GM19372 (cell line): ENCODE data around the gene PRUNE2.

Experiments
- ATAC-seq: cut with Tn5 transposase; IDR thresholded peaks from one replicate; pipeline ENCODE4 v1.9.1; 2021; ENCODE audit warnings: mild to moderate bottlenecking, low read depth, moderate library complexity; ENCODE audit not compliant: unreplicated experiment

PRUNE2 gene

DNA sequence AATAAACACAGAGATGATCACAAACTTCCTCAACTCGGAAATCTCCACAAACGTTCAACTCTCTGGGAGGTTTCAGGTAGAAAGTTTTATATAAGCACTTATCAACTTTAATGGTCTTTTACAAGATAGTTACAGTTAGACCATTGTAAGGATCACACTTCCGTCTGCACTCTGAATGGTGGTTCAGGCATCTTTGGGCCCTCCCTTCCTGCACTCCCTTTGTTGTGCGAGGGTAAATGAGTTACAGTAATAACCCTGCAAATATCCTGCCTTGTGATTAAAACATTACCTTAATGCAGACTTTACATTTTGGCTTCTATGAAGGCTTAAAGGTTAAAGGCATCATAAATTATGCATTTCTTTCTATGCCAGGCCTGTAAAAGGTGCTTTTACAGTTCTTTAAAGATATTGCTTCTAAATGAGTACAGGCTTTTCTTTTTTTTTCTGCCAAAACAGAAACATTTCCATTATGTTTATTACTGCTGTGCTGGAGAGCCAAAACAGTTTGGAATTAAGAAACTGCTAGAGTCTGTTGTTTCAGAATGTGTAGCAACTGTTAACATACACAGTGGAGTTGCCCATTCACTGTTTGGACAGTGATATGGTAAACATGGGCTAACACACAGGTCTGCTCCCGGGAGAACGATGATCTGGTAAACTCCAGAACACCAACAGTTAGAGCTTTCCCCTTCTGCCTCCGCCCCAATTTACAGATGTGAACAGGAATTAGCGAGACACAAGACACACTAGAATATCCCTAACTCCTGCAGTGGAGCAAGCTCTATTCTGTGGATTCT, 1.1 kb downstream of the PRUNE2 start:
- no peak for ATAC-seq

DNA sequence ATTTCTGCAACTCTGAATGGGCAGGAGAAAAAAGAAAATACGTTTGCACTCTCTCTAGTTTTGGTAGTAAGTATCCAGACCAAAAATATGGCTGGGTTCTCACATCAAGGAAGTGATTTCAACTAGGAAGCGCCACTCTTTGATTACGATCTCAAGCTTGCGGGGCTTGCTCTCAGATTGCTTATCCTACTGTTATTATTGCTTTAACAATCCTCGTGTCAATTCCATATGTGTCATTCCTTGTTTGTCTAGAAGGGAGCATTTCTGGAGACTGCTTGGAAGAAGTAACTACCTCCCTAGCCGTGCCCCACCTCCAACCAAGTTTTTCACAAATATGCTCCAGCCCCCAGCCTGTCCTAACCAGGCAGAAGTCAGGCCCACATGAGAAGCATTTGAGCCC, 3.5 kb downstream of the PRUNE2 start:
- ATAC-seq, result no peak

GRCh38 chr9:76901801-76902200, 4.1 kb downstream of the PRUNE2 start:
- ATAC-seq, result no peak

DNA sequence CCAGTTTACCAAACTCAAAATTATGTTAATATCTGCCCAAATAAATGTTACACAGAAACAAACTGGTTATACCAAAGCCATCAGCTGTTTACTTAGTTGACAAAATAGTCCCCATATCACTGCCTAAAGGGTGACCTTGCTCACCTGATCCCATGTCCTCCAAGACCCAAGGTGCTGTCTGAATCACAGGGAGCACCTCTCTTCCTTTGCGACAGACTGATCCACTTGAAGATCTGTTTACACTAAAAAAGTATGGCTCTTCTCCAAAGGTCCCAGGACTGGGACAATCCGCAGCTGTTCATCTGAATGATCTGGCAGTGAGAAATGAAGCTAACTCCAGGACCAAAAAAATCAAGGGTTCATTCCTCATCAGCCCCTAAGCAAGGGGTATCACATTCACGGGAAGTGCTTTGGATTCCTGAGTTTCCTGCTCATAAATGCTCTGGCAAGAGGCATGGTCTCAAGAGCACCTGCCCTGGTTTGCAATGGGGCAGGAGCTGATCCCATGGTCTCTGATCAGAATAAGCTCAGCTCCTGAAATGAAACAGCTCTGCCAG, 5.0 kb downstream of the PRUNE2 start:
- ATAC-seq, result no peak

GRCh38 chr9:76898786-76899185, 7.1 kb downstream of the PRUNE2 start:
- ATAC-seq, result no peak

GRCh38 chr9:76897804-76898525, 7.9 kb downstream of the PRUNE2 start:
- ATAC-seq, result no peak

DNA sequence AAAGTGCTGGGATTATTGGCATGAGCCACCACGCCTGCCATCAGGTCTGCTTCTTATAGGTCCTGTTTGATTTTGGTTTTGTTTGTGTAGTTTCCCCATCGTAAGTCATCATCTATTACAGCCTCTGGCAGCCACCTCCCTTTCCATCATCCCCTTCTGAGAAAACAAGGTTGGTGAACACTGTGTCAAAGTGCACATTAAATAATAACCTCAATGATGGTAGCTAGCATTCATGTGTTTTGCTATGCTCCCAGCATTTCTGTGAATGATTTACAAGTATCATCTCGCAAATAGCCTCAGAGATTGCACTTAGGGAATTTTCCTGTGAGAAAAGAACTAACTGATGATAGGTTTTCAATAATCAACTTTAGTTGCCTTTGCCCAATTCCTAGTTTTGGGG, 9.9 kb downstream of the PRUNE2 start:
- no peak for ATAC-seq

- ATAC-seq, result no peak
Measured at GRCh38 chr9:76895186-76895585, 10.7 kb downstream of the PRUNE2 start.

- ATAC-seq, result no peak
Measured at GRCh38 chr9:76894198-76894597, 11.7 kb downstream of the PRUNE2 start.

- ATAC-seq, result no peak
Measured at GRCh38 chr9:76893395-76893932, 12.4 kb downstream of the PRUNE2 start.

DNA sequence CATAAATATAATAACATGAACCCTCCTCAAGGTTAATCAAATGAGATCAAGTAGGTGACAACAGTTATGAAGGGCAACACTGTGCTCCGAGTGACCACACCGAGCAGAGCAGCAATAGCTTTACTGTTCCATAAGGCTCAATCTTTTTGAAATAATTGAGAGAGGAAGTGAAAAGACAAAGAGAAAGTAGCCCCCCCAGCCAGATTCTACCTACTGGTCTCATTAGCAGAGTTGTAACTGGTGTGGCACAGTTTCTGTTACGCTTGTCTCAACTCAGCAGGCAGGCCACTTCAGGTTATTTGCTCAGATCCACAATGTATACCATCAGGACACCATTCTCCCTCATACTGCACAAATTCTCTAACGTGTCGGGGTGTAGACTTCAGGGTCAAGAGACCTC, 14.0 kb downstream of the PRUNE2 start:
- ATAC-seq, result no peak

- ATAC-seq, result no peak
Measured at GRCh38 chr9:76891279-76891678, 14.6 kb downstream of the PRUNE2 start.

DNA sequence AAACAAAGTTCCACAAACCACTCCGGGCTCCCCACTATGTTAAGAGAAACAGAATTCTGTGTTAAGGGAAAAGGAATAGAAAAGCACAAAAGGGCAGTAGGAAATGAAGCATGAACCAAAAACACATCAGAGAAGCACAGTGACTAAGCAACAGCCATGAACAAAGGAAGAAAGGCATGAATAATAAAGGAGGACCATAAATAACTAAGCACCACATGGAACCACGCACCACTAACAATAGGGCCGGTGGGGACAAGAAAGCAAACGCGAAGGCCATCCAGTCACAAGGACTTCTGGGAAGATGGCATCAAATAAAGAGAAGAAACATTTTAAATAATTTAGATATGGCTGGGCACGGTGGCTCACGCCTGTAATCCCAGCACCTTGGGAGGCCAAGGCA, 18.0 kb downstream of the PRUNE2 start:
- ATAC-seq, result no peak

DNA sequence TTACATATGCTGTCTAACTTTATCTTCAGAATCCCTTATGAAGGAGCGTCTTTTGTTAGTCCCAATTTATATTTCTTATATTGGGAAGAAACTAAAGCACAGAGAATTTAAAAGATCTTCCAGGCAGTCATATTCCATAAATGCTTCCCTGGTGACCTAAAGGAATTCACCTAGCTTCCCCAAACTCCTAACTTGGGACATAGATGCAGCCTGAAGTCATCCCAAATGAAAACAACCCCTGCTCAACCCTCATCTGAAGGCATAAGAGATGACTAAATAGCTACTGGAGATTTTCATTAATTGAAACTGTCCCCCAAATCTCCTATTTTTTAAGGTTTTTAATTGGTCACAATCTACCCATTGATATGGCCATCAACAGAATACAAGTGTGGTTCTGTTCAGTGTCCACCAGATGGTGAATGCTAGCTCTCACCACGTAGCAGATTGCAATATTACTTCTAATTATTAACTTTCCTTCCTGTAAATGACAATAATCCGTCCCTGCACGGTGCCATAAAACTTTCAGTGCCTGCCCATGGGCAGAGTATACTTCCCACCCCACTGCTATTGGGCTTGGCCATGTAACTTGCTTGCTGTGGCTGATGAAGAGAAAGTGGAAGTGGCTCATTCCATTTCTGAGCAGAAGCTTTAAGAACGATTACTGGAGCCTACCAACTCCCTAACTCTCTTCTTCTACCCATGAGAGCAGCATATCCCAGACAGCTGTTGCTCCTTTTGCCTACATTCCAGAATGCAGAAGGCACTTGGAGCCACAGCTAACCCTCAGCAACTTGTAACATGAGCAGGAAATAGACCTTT, 18.7 kb downstream of the PRUNE2 start:
- ATAC-seq, result no peak

DNA sequence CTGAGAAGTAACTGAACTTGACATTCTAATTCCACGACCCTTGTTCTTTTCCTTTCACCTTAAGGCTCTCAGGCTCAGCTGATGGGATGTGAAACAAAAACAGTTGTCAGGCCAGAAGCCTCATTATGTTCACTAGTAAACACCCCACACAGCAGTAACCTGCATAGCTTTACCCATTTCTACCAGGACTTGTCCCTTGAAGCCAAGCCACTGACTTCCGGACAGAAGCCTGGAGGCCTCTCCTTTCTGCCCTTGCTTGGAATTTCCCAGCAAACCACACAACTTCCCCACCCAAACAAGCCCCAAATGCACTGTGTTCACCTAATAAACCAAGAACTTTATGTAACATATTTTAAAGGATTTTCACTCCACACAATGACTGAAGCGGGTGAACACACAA, 19.6 kb downstream of the PRUNE2 start:
- ATAC-seq, result no peak

- ATAC-seq, result no peak
Measured at GRCh38 chr9:76884823-76885222, 21.1 kb downstream of the PRUNE2 start.

GRCh38 chr9:76883341-76883855, 22.5 kb downstream of the PRUNE2 start:
- no peak for ATAC-seq

GRCh38 chr9:76882686-76883085, 23.2 kb downstream of the PRUNE2 start:
- ATAC-seq, result peak; percentile 85

DNA sequence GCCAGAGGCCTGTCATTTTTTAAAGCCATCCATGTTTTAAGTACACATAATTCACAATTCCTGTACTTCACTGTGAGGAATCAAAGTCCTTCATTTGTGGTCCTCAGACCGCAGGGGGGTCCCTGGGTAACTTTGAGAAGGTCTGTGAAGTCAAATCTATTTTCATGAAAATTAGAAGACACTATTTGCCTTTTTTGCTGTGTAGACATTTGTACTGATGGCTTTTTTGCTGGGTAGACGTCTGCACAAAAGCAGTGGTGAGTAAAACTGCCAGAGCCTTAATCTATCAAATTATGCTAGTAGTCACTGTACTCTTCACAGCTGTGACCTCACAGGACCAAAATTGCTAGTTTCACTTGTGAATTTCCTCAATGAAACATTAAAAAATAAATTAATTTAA, 25.7 kb downstream of the PRUNE2 start:
- ATAC-seq, result no peak

GRCh38 chr9:76878933-76879332, 27.0 kb downstream of the PRUNE2 start:
- no peak for ATAC-seq
